Measurements from ENCODE around the gene BOC. TPM values are rescaled to one million over a fixed set of nuclear protein-coding genes. Genes with fewer than 3 reads are reported as not detected.

The BOC gene
- total RNA-seq, 2 donors from 2014 or later = 1.9 to 9.8 TPM

DNA sequence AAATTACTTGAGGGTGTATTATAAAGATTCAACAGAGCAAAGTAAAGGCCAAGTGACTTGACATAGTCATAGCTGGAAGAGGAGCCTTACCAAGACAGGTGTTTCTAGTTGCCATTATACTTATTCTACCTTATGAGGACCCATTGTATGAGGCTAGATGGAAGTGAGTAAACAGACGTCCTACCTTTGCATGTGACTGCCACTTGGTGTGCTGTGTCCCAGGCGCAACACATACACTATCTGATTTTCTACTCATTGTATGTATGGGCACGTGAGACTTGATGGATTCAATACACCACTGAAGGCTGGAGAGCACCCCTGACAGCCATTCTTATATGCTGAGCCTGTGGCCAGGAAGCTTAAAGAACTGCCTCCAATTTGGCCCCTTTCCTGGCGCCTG is 40.5 kb downstream of the BOC start:
- H3K36me3 ChIP-seq = no peaks in the 10 kb centered on the region
- no peaks in the 10 kb centered on the region for H3K9me3 ChIP-seq
- no peak for DNase-seq
- H3K4me1 ChIP-seq = no peaks in the 10 kb centered on the region
- intact Hi-C loops (cut with DNase I) = no loop called here
- H3K27me3 ChIP-seq = no peaks in the 10 kb centered on the region
- H3K4me3 ChIP-seq = no peak overlapping the region
- TF ChIP-seq, protein P1, sequence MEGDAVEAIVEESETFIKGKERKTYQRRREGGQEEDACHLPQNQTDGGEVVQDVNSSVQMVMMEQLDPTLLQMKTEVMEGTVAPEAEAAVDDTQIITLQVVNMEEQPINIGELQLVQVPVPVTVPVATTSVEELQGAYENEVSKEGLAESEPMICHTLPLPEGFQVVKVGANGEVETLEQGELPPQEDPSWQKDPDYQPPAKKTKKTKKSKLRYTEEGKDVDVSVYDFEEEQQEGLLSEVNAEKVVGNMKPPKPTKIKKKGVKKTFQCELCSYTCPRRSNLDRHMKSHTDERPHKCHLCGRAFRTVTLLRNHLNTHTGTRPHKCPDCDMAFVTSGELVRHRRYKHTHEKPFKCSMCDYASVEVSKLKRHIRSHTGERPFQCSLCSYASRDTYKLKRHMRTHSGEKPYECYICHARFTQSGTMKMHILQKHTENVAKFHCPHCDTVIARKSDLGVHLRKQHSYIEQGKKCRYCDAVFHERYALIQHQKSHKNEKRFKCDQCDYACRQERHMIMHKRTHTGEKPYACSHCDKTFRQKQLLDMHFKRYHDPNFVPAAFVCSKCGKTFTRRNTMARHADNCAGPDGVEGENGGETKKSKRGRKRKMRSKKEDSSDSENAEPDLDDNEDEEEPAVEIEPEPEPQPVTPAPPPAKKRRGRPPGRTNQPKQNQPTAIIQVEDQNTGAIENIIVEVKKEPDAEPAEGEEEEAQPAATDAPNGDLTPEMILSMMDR (IDR thresholded peaks at IDR 0.05) = no peak
- no peak overlapping the region for H3K27ac ChIP-seq
- H3K9ac ChIP-seq (ENCODE audit: low read depth in 2 of 2, low read length in 2 of 2) = no peak overlapping the region

DNA sequence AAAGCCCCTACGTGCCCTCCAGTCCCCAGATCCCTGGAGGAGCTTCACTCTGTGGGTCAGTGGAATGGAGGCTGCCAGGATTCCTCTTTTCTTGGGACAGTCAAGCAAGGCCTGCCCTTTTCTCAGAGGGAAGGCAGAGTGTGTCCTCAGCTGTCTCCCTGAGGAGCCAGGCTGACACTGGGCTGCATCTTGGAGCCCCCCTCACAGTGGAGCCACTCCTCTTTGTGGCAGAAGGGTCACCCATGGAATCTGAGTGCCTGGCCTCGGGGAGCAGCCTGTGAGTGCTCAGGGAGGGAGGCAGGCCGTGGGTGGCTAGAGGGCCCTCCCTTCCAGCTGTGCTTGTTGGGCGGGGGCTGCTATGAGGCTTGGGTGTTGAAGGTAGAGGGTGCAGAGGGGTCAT is 41.2 kb downstream of the BOC start:
- DNase-seq = no peak
- no peak overlapping the region for H3K4me3 ChIP-seq
- no peaks in the 10 kb centered on the region for H3K9me3 ChIP-seq
- H3K27me3 ChIP-seq = no peaks in the 10 kb centered on the region
- H3K36me3 ChIP-seq = no peaks in the 10 kb centered on the region
- no peak overlapping the region for H3K27ac ChIP-seq
- H3K4me1 ChIP-seq = no peaks in the 10 kb centered on the region
- intact Hi-C loops (cut with DNase I) = no loop called here
- H3K9ac ChIP-seq (ENCODE audit: low read depth in 2 of 2, low read length in 2 of 2) = no peak overlapping the region
- TF ChIP-seq, protein P1 (IDR thresholded peaks at IDR 0.05) = no peak

DNA sequence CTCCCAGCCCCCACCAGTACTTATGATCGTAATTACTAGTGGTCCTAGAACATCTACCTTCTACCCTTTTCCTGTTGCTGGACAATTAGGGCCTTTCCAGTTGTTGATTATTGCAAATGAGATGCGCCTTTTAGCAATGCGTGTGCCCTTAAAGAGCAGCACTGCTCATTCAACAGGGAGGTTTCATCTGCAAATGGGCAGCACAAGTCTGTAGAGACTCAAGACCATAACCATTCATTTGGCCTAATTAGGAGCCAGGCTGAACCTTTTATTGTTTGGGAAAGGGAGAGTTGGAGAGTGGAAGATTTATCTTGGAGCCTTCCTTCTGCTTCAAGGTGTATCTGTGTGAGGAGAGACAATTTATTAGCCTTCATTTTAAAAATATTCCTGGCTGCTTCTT is 42.3 kb downstream of the BOC start:
- Histone ChIP-seq H3K27ac (no peak overlapping the region), H3K36me3 (no peaks in the 10 kb centered on the region), H3K27me3 (no peaks in the 10 kb centered on the region), H3K4me1 (no peaks in the 10 kb centered on the region), H3K4me3 (no peak overlapping the region), H3K9me3 (no peaks in the 10 kb centered on the region), H3K9ac (ENCODE audit: low read depth in 2 of 2, low read length in 2 of 2) (no peak overlapping the region)
- TF ChIP-seq, protein P1 (IDR thresholded peaks at IDR 0.05) = no peak
- intact Hi-C loops (cut with DNase I) = no loop called here
- no peak for DNase-seq

DNA sequence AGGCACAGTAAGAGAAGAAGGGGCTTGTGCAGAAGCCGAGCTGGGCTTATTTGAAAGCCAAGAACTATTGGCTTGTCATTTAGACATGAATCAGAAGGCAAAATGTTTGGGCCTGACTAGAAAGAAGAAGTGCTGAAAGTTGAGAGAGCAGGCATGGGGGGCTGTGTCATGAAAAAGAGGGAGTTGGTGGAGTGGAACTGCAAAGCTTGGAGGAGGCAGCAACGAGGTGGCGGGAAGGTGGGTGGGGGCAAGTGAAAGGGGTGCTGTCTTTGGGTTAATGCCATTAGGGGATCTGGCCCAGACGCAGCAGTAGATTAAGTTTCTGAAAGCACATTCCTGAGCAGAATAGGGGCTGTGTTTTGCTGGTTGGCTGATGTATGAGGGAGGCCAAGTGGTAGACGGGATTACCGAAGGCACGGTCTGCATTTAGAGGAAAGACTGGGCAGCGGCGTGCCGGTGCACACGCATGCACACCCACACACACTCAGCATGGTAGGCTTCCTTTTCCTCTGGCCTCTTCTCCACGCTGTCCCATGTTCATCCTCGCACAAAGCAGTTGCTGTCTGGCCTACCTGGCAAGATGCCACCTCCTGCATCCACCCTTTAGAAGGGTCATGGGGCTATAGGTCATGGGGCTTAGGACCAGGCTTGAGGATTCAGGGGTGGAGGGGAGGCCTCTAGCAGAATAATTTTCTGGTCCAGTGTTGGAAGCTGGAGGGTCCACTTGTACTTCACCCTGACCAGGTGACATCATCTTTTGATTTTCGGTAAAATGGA is 43.0 kb downstream of the BOC start:
- Histone ChIP-seq H3K27me3 (no peaks in the 10 kb centered on the region), H3K36me3 (no peaks in the 10 kb centered on the region), H3K9me3 (no peaks in the 10 kb centered on the region), H3K4me3 (no peak overlapping the region), H3K27ac (no peak overlapping the region), H3K9ac (ENCODE audit: low read depth in 2 of 2, low read length in 2 of 2) (no peak overlapping the region), H3K4me1 (no peaks in the 10 kb centered on the region)
- TF ChIP-seq, protein P1 (IDR thresholded peaks at IDR 0.05) = no peak
- DNase-seq = no peak
- intact Hi-C loops (cut with DNase I) = no loop called here

DNA sequence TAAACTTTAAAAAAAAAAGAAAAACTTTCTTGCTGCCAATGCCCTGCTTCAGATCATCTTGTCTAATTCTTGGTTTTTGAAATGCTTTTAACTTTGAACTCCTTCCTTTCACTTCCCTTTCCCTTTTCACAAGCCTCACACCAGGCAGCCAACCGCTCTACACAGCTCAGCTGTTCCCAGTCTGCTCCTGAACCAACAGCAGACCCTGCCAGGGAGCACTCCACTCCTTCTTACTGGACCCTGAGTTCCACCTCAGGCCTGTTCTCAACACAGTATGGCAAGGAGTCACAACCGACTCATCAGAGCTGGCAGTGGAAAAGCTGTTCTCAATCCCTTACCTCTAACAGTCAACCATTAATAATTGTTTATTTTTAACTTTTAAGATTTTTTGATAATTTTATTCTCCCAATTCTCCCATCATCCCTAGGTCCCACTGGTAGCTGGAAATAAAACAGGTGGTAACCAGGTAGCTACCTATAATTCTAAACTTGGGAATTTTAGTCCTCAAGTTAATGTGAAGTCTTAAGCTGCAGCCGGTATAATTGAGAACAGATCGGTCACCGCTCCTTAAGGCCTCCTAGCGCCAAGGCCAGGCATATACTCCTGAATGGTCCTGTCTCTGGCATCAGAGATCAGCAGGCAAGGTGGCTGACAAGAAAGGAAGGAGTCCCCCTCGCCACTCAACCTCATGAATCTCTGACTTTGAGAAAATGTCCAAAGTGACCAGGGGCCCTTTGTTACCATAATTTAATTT is 43.9 kb downstream of the BOC start:
- no peaks in the 10 kb centered on the region for H3K9me3 ChIP-seq
- no peak overlapping the region for H3K27ac ChIP-seq
- TF ChIP-seq, protein P1 (IDR thresholded peaks at IDR 0.05) = no peak
- no peak for DNase-seq
- intact Hi-C loops (cut with DNase I) = no loop called here
- no peak overlapping the region for H3K4me3 ChIP-seq
- no peaks in the 10 kb centered on the region for H3K27me3 ChIP-seq
- H3K36me3 ChIP-seq = no peaks in the 10 kb centered on the region
- H3K9ac ChIP-seq (ENCODE audit: low read depth in 2 of 2, low read length in 2 of 2) = no peak overlapping the region
- no peaks in the 10 kb centered on the region for H3K4me1 ChIP-seq

Data from colonic mucosa (tissue), 4 donors.